Measurements from ENCODE around the gene SLC47A2. TPM values are rescaled to one million over a fixed set of nuclear protein-coding genes. Genes with fewer than 3 reads are reported as not detected.
A peak's percentile ranks its signal among the peaks of the same experiment; 100 is the strongest.

SLC47A2 gene
- total and polyA plus RNA-seq, 2 of the 13 experiments (the other 11 are each of a cell fraction or from before 2014, with no cell fraction given) = 0.04 TPM; not detected in 1

DNA sequence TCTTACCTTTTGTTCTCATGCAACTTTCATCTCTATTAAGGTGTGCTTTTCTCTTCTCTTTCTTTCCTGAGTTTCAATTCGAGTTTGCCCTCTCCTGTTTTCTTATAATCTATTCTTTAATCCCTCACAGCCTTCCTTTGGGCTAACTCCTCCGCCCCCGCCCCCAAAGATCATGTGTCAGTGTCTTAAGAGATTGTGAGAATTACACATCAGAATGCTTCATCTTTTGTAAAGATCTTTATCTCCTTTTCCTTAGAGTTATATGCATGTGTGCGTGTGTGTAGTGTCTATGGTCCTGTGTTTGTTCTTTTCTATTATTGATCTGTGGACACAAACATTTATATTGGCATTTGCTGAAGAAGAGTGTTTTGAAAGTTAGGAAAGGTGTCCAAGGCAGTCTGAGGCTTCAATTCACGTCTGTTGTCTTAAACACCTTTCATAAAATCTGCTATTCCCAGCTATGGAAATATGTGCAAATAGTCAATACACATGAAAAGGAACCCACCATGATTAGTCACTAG, 74.0 kb downstream of the SLC47A2 start:
- no TSS peak for BruUV-seq (replicated peaks)
- no peaks in the 10 kb centered on the region for H3K36me3 ChIP-seq (replicated peaks in 1 of 2; ENCODE audit: control insufficient read depth in 1 of 2, insufficient read depth in 2 of 2, low read length in 2 of 2)
- FAIRE-seq (no peak), ATAC-seq (no peak), DNase-seq (ENCODE audit: low spot score) (no peak)
- H3K4me1 ChIP-seq (ENCODE audit: insufficient read depth, low read length) = peaks cover 61% of the 10 kb centered on the region
- in situ Hi-C loops (cut with HindIII; ENCODE audit: extremely low pct_ligation_motif_present, low pct_unique_long_range_greater_than_20kb) = no loop called here
- 62% methylated on average over 5 of the region's 5 CpGs for WGBS (ENCODE audit: low lambda C conversion rate)
- H3K9me3 ChIP-seq (ENCODE audit: low read length) = no peaks in the 10 kb centered on the region
- no peak overlapping the region for H3K27ac ChIP-seq (ENCODE audit: extremely low read length, insufficient read depth, low read length)
- no peaks in the 10 kb centered on the region for H4K20me1 ChIP-seq (ENCODE audit: insufficient read depth, low read length)
- intact Hi-C loops (cut with micrococcal nuclease; ENCODE audit: unreplicated experiment) = loop anchor here (10.0 kb wide), 3 partner anchors 48 to 122 kb away; no protein-coding TSS in a partner anchor
- H3K9ac ChIP-seq (ENCODE audit: insufficient read depth, low read depth, low read length) = no peak overlapping the region
- peak overlapping the region; percentile 20 for H3K4me2 ChIP-seq (ENCODE audit: low read depth, low read length)
- ChIA-PET CTCF (ENCODE audit: low intra/inter-chr PET ratio, low total read pairs) (no interaction called here), POLR2A (interaction anchor here (0.7 to 1.6 kb wide), 3 partner anchors 10 to 37 kb away, joined by 3 to 4 read pairs (median 3); no protein-coding TSS in a partner anchor)
- no peak overlapping the region for H2AFZ ChIP-seq (ENCODE audit: low read length)
- H3K79me2 ChIP-seq (ENCODE audit: insufficient read depth, low read length) = no peaks in the 10 kb centered on the region
- H3K4me3 ChIP-seq (replicated peaks in 1 of 3; ENCODE audit: insufficient read depth in 1 of 3, low read depth in 2 of 3, low read length in 3 of 3) = no peak overlapping the region
- no peaks in the 10 kb centered on the region for H3K27me3 ChIP-seq (ENCODE audit: control insufficient read depth in 1 of 2, insufficient read depth in 2 of 2, low read length in 2 of 2)
- TF ChIP-seq, protein P1, sequence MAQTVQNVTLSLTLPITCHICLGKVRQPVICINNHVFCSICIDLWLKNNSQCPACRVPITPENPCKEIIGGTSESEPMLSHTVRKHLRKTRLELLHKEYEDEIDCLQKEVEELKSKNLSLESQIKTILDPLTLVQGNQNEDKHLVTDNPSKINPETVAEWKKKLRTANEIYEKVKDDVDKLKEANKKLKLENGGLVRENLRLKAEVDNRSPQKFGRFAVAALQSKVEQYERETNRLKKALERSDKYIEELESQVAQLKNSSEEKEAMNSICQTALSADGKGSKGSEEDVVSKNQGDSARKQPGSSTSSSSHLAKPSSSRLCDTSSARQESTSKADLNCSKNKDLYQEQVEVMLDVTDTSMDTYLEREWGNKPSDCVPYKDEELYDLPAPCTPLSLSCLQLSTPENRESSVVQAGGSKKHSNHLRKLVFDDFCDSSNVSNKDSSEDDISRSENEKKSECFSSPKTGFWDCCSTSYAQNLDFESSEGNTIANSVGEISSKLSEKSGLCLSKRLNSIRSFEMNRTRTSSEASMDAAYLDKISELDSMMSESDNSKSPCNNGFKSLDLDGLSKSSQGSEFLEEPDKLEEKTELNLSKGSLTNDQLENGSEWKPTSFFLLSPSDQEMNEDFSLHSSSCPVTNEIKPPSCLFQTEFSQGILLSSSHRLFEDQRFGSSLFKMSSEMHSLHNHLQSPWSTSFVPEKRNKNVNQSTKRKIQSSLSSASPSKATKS (CRISPR knock-in tag; IDR thresholded peaks at IDR 0.05) = no peak
- peak; percentile 69 for TF ChIP-seq ONECUT2 (CRISPR knock-in tag; IDR thresholded peaks at IDR 0.05)
- TF ChIP-seq, protein P2, sequence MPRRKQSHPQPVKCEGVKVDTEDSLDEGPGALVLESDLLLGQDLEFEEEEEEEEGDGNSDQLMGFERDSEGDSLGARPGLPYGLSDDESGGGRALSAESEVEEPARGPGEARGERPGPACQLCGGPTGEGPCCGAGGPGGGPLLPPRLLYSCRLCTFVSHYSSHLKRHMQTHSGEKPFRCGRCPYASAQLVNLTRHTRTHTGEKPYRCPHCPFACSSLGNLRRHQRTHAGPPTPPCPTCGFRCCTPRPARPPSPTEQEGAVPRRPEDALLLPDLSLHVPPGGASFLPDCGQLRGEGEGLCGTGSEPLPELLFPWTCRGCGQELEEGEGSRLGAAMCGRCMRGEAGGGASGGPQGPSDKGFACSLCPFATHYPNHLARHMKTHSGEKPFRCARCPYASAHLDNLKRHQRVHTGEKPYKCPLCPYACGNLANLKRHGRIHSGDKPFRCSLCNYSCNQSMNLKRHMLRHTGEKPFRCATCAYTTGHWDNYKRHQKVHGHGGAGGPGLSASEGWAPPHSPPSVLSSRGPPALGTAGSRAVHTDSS (CRISPR knock-in tag; conservative IDR thresholded peaks at IDR 0.05) = no peak
- TF ChIP-seq TCF7L2 (IDR thresholded peaks at IDR 0.05; ENCODE audit: low read depth, low read length) = no peak
- TF ChIP-seq EP300 (IDR thresholded peaks at IDR 0.05; ENCODE audit: low read depth in 2 of 2, low read length in 2 of 2) = no peak
- TF ChIP-seq EP300 (CRISPR knock-in tag; IDR thresholded peaks at IDR 0.05; ENCODE audit: borderline replicate concordance) = no peak
- no peak for TF ChIP-seq NRL (CRISPR knock-in tag; IDR thresholded peaks at IDR 0.05; ENCODE audit: borderline replicate concordance)
- no peak for TF ChIP-seq EZH2 (conservative IDR thresholded peaks at IDR 0.05; ENCODE audit: low read depth, low read length)
- no peak for TF ChIP-seq ATF5 (CRISPR knock-in tag; IDR thresholded peaks at IDR 0.05; ENCODE audit: low read depth)
- no peak for TF ChIP-seq HOMEZ (CRISPR knock-in tag; IDR thresholded peaks at IDR 0.05; ENCODE audit: low read depth)
- no peak for TF ChIP-seq ZFP36L1 (CRISPR knock-in tag; IDR thresholded peaks at IDR 0.05)
- TF ChIP-seq NR2F2 (IDR thresholded peaks at IDR 0.05; ENCODE audit: borderline replicate concordance, low read depth) = no peak
- 0 out of 2 replicates have a peak, but pooled peaks have one; percentile 33 for TF ChIP-seq GATAD2A (CRISPR knock-in tag; IDR thresholded peaks at IDR 0.05)
- TF ChIP-seq PRMT3 (CRISPR knock-in tag; IDR thresholded peaks at IDR 0.05; ENCODE audit: borderline replicate concordance, low read depth) = no peak
- no peak for TF ChIP-seq CREM (IDR thresholded peaks at IDR 0.05)
- no peak for TF ChIP-seq CREM (CRISPR knock-in tag; IDR thresholded peaks at IDR 0.05)
- TF ChIP-seq, protein P3, sequence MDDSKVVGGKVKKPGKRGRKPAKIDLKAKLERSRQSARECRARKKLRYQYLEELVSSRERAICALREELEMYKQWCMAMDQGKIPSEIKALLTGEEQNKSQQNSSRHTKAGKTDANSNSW (CRISPR knock-in tag; IDR thresholded peaks at IDR 0.05; ENCODE audit: borderline replicate concordance) = no peak
- no peak for TF ChIP-seq ZFP37 (CRISPR knock-in tag; IDR thresholded peaks at IDR 0.05; ENCODE audit: borderline replicate concordance)
- TF ChIP-seq KLF6 (CRISPR knock-in tag; IDR thresholded peaks at IDR 0.05) = no peak
- no peak for TF ChIP-seq PAWR (CRISPR knock-in tag; IDR thresholded peaks at IDR 0.05; ENCODE audit: borderline replicate concordance)
